Measurements from ENCODE around the gene LGALS14. TPM values are rescaled to one million over a fixed set of nuclear protein-coding genes. Genes with fewer than 3 reads are reported as not detected.

Gene LGALS14
- total RNA-seq, 2 experiments from 2014 or later: not detected

- Histone ChIP-seq H4K20me1 (ENCODE audit: insufficient read depth, low read length) (no peaks in the 10 kb centered on the region), H3K4me1 (ENCODE audit: insufficient read depth, low read length, poor library complexity, severe bottlenecking) (no peaks in the 10 kb centered on the region), H3K4me2 (ENCODE audit: low read length) (no peak overlapping the region), H3K79me2 (ENCODE audit: insufficient read depth, low read depth, low read length) (no peaks in the 10 kb centered on the region), H2AFZ (ENCODE audit: low read length) (no peak overlapping the region), H3K27ac (ENCODE audit: low read depth, low read length, poor library complexity, severe bottlenecking) (no peak overlapping the region), H3K9me2 (ENCODE audit: insufficient read depth, low read length) (no peaks in the 10 kb centered on the region), H3K4me3 (ENCODE audit: low read depth, low read length, poor library complexity, severe bottlenecking) (no peak overlapping the region), H3K36me3 (ENCODE audit: insufficient read depth, low read length) (no peaks in the 10 kb centered on the region), H3K9me3 (ENCODE audit: low read length) (no peaks in the 10 kb centered on the region; the same call in 1 of the 2 replicates)
- BruUV-seq (replicated peaks): no TSS peak
- intact Hi-C loops (cut with micrococcal nuclease; ENCODE audit: unreplicated experiment): no loop called here
- TF ChIP-seq CTCF (conservative IDR thresholded peaks at IDR 0.05; ENCODE audit: low read length) (no peak), EZH2phosphoT487 (IDR thresholded peaks at IDR 0.05; ENCODE audit: borderline replicate concordance, low read depth, low read length) (no peak)
- no peak for DNase-seq (ENCODE audit: low spot score)
- POLR2A ChIA-PET: no interaction called here
- CTCF ChIA-PET (ENCODE audit: unreplicated experiment): no interaction called here
Observed at GRCh38 chr19:39692166-39692565, 12.1 kb upstream of the LGALS14 start.

DNA sequence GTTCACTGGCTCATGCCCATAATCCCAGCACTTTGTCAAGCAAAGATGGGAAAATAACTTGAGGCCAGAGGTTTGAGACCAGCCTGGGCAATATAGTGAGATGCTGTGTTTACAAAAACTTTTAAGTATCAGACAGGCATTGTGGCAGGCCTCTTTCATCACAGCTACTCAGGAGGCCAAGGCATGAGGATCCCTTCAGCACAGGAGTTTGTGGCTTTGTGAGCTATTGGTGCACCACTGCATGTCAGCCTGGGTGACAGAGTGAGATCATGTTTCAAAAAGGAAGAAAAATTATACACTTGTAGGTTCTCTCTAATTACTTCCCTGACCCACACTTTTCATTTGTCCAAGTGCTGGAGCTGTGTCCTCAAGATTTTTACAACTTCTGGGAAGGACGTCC lies 11.5 kb upstream of the LGALS14 start:
- H3K36me3 ChIP-seq (ENCODE audit: insufficient read depth, low read length): no peaks in the 10 kb centered on the region
- no peaks in the 10 kb centered on the region for H3K9me2 ChIP-seq (ENCODE audit: insufficient read depth, low read length)
- H3K4me3 ChIP-seq (ENCODE audit: low read depth, low read length, poor library complexity, severe bottlenecking): no peak overlapping the region
- no peak overlapping the region for H3K4me2 ChIP-seq (ENCODE audit: low read length)
- no peaks in the 10 kb centered on the region for H4K20me1 ChIP-seq (ENCODE audit: insufficient read depth, low read length)
- ChIA-PET POLR2A (no interaction called here), CTCF (ENCODE audit: unreplicated experiment) (no interaction called here)
- H3K79me2 ChIP-seq (ENCODE audit: insufficient read depth, low read depth, low read length): no peaks in the 10 kb centered on the region
- TF ChIP-seq CTCF (conservative IDR thresholded peaks at IDR 0.05; ENCODE audit: low read length) (no peak), EZH2phosphoT487 (IDR thresholded peaks at IDR 0.05; ENCODE audit: borderline replicate concordance, low read depth, low read length) (no peak)
- H2AFZ ChIP-seq (ENCODE audit: low read length): no peak overlapping the region
- intact Hi-C loops (cut with micrococcal nuclease; ENCODE audit: unreplicated experiment): no loop called here
- no peaks in the 10 kb centered on the region; the same call in 1 of the 2 replicates for H3K9me3 ChIP-seq (ENCODE audit: low read length)
- no TSS peak for BruUV-seq (replicated peaks)
- no peak for DNase-seq (ENCODE audit: low spot score)
- no peak overlapping the region for H3K27ac ChIP-seq (ENCODE audit: low read depth, low read length, poor library complexity, severe bottlenecking)
- no peaks in the 10 kb centered on the region for H3K4me1 ChIP-seq (ENCODE audit: insufficient read depth, low read length, poor library complexity, severe bottlenecking)

- Histone ChIP-seq H3K79me2 (ENCODE audit: insufficient read depth, low read depth, low read length) (no peaks in the 10 kb centered on the region), H2AFZ (ENCODE audit: low read length) (no peak overlapping the region), H3K4me2 (ENCODE audit: low read length) (no peak overlapping the region), H3K9me2 (ENCODE audit: insufficient read depth, low read length) (no peaks in the 10 kb centered on the region), H3K27ac (ENCODE audit: low read depth, low read length, poor library complexity, severe bottlenecking) (no peak overlapping the region), H3K36me3 (ENCODE audit: insufficient read depth, low read length) (no peaks in the 10 kb centered on the region), H3K9me3 (ENCODE audit: low read length) (no peaks in the 10 kb centered on the region), H3K4me3 (ENCODE audit: low read depth, low read length, poor library complexity, severe bottlenecking) (no peak overlapping the region), H3K4me1 (ENCODE audit: insufficient read depth, low read length, poor library complexity, severe bottlenecking) (peaks cover 8% of the 10 kb centered on the region), H4K20me1 (ENCODE audit: insufficient read depth, low read length) (no peaks in the 10 kb centered on the region)
- ChIA-PET POLR2A (no interaction called here), CTCF (ENCODE audit: unreplicated experiment) (no interaction called here)
- intact Hi-C loops (cut with micrococcal nuclease; ENCODE audit: unreplicated experiment): no loop called here
- DNase-seq (ENCODE audit: low spot score): no peak
- no TSS peak for BruUV-seq (replicated peaks)
- TF ChIP-seq CTCF (conservative IDR thresholded peaks at IDR 0.05; ENCODE audit: low read length) (no peak), EZH2phosphoT487 (IDR thresholded peaks at IDR 0.05; ENCODE audit: borderline replicate concordance, low read depth, low read length) (no peak)
Observed at GRCh38 chr19:39695759-39696158, 8.5 kb upstream of the LGALS14 start.

All from OCI-LY7 (cell line).